Caki2 (cell line): ENCODE measurements around the gene DNAH11. TPM values are rescaled to one million over a fixed set of nuclear protein-coding genes. Genes with fewer than 3 reads are reported as not detected.

ENCODE experiments used
- DNase-seq: peaks from one replicate; pipeline ENCODE4 v3.0.0-alpha.2; 2015; ENCODE audit warnings: low read depth
- in situ Hi-C: cut with HindIII; loops from 2 replicates; pipeline ENCODE4 v1.10.0; 2016; ENCODE audit warnings: low sequenced_read_pairs, low pct_unique_long_range_greater_than_20kb, mixed read lengths
- total RNA-seq: library from RNA; depleted of rRNA; stranded (reverse); fragments of >200 nt; shearing (Covaris generic); gene quantifications from 2 replicates; pipeline ENCODE4 v1.2.3, GENCODE V29; 2014; ENCODE audit warnings: low replicate concordance

The DNAH11 gene
- total RNA-seq, 1 experiment from 2014 or later = 0.44 TPM

GRCh38 chr7:21603462-21603861 is 60.6 kb downstream of the DNAH11 start:
- in situ Hi-C loops = no loop called here
- DNase-seq = no peak

GRCh38 chr7:21603972-21604749 is 61.3 kb downstream of the DNAH11 start:
- DNase-seq = no peak
- in situ Hi-C loops = no loop called here

- DNase-seq = no peak
These were observed 62.3 kb downstream of the DNAH11 start for GRCh38 chr7:21605008-21605585.

GRCh38 chr7:21608465-21608864 is 65.6 kb downstream of the DNAH11 start:
- no peak for DNase-seq

More at GRCh38 chr7:21605008-21605585, 62.3 kb downstream of the DNAH11 start:
- in situ Hi-C loops = no loop called here

GRCh38 chr7:21611129-21611528 is 68.3 kb downstream of the DNAH11 start:
- no peak for DNase-seq
- in situ Hi-C loops = no loop called here

More at GRCh38 chr7:21608465-21608864, 65.6 kb downstream of the DNAH11 start:
- in situ Hi-C loops = no loop called here

- no peak for DNase-seq
- in situ Hi-C loops = no loop called here
These were observed 73.3 kb downstream of the DNAH11 start for GRCh38 chr7:21616091-21616490.

GRCh38 chr7:21616796-21617436 is 74.1 kb downstream of the DNAH11 start:
- in situ Hi-C loops = no loop called here

GRCh38 chr7:21617513-21617912 is 74.7 kb downstream of the DNAH11 start:
- DNase-seq = no peak
- in situ Hi-C loops = no loop called here

More at GRCh38 chr7:21616796-21617436, 74.1 kb downstream of the DNAH11 start:
- DNase-seq = peak; percentile 84

GRCh38 chr7:21617916-21618390 is 75.1 kb downstream of the DNAH11 start:
- DNase-seq = peak; percentile 85
- in situ Hi-C loops = no loop called here

GRCh38 chr7:21618706-21619105 is 75.9 kb downstream of the DNAH11 start:
- no peak for DNase-seq
- in situ Hi-C loops = no loop called here

GRCh38 chr7:21620054-21620453 is 77.2 kb downstream of the DNAH11 start:
- in situ Hi-C loops = no loop called here
- DNase-seq = no peak

- in situ Hi-C loops = no loop called here
These were observed 81.5 kb downstream of the DNAH11 start for GRCh38 chr7:21624320-21624719.

GRCh38 chr7:21636694-21637093 is 93.9 kb downstream of the DNAH11 start:
- no peak for DNase-seq
- in situ Hi-C loops = no loop called here

More at GRCh38 chr7:21624320-21624719, 81.5 kb downstream of the DNAH11 start:
- DNase-seq = no peak

GRCh38 chr7:21639206-21639868 is 96.5 kb downstream of the DNAH11 start:
- in situ Hi-C loops = no loop called here

GRCh38 chr7:21640105-21640504 is 97.3 kb downstream of the DNAH11 start:
- in situ Hi-C loops = no loop called here
- no peak for DNase-seq

More at GRCh38 chr7:21639206-21639868, 96.5 kb downstream of the DNAH11 start:
- no peak for DNase-seq

GRCh38 chr7:21641546-21641945 is 98.7 kb downstream of the DNAH11 start:
- no peak for DNase-seq
- in situ Hi-C loops = no loop called here

- in situ Hi-C loops = no loop called here
- DNase-seq = no peak
These were observed 99.6 kb downstream of the DNAH11 start for GRCh38 chr7:21642422-21642821.

GRCh38 chr7:21651697-21652096 is 108.9 kb downstream of the DNAH11 start:
- DNase-seq = no peak
- in situ Hi-C loops = no loop called here

GRCh38 chr7:21653623-21654022 is 110.8 kb downstream of the DNAH11 start:
- in situ Hi-C loops = no loop called here

More at GRCh38 chr7:21653623-21654022, 110.8 kb downstream of the DNAH11 start:
- no peak for DNase-seq
